Panc1 (cell line): Measurements from ENCODE around the gene COASY. TPM values are rescaled to one million over a fixed set of nuclear protein-coding genes. Genes with fewer than 3 reads are reported as not detected.

Experiments
- ATAC-seq: fragments of 200-7000 bp; cut with Tn5 transposase; 2 replicates; pipeline ENCODE4 v1.9.1; 2020; ENCODE audit warnings: mild to moderate bottlenecking, moderate library complexity
- BruUV-seq: library from RNA; stranded (reverse); fragments of 400-500 nt; replicated peaks from 2 replicates; lab custom pipeline; 2021; lab: Mats Ljungman, UMichigan
- CTCF ChIA-PET: fragments of 300-600 bp; sonication (Branson Sonifier 250); formaldehyde crosslinking; loops from one replicate; lab custom pipeline; 2022; ENCODE audit warnings: antibody characterized with exemption; lab: Charles Lee
- POLR2A ChIA-PET: fragments of 300-600 bp; sonication (Branson Sonifier 250); formaldehyde crosslinking; loops from one replicate; lab custom pipeline; 2022; ENCODE audit warnings: antibody characterized with exemption; lab: Charles Lee
- DNase-seq: peaks from one replicate; pipeline ENCODE4 v3.0.0-alpha.2; 2010; ENCODE audit warnings: low read depth, low spot score
- H3K27ac ChIP-seq: 2 replicates; pipeline ENCODE4 v1.5.1; 2011; ENCODE audit warnings: mild to moderate bottlenecking, low read length, inconsistent platforms
- H3K27me3 ChIP-seq: fragments of 200-500 bp; sonication (Bioruptor generic); 2 replicates; pipeline ENCODE4 v1.6.0; 2014; ENCODE audit warnings: low read length, inconsistent platforms; ENCODE audit not compliant: control insufficient read depth, insufficient read depth
- H3K36me3 ChIP-seq: fragments of 200-500 bp; sonication (Bioruptor generic); 2 replicates; pipeline ENCODE4 v1.5.1; 2014; ENCODE audit warnings: inconsistent platforms, mild to moderate bottlenecking, low read length, moderate library complexity; ENCODE audit not compliant: control insufficient read depth, insufficient read depth
- H3K4me1 ChIP-seq: 2 replicates; pipeline ENCODE4 v1.5.1; 2011; ENCODE audit warnings: inconsistent platforms, mild to moderate bottlenecking, low read length, moderate library complexity; ENCODE audit not compliant: control insufficient read depth, insufficient read depth
- H3K4me3 ChIP-seq, 2 experiments: 2 replicates each; pipeline ENCODE4 v1.5.1; 2011 to 2012; ENCODE audit warnings: low read depth in 2 of 2, low read length in 2 of 2, mild to moderate bottlenecking in 2 of 2, inconsistent platforms in 1 of 2, moderate library complexity in 1 of 2
- H3K9me3 ChIP-seq: fragments of 200-500 bp; sonication (Bioruptor generic); 2 replicates; pipeline ENCODE4 v1.5.1; 2014; ENCODE audit warnings: low read depth, mild to moderate bottlenecking, inconsistent platforms, low read length, moderate library complexity; ENCODE audit not compliant: control insufficient read depth, insufficient read depth
- CTCF ChIP-seq: fragments of 450-650 bp; IDR thresholded peaks from 2 replicates; pipeline ENCODE4 v1.5.1; 2017; ENCODE audit warnings: mild to moderate bottlenecking
- POLR2AphosphoS5 ChIP-seq: IDR thresholded peaks from 2 replicates; pipeline ENCODE4 v1.6.1; 2012; ENCODE audit warnings: mild to moderate bottlenecking, low read depth, low read length, moderate library complexity
- REST ChIP-seq, 2 experiments: IDR thresholded peaks; 2 replicates each; pipeline ENCODE4 v1.6.1; 2011 to 2012; ENCODE audit warnings: low read depth in 2 of 2, control low read depth in 1 of 2, low read length in 1 of 2, mild to moderate bottlenecking in 1 of 2, moderate library complexity in 1 of 2; ENCODE audit not compliant: insufficient read depth in 1 of 2
- SIN3A ChIP-seq: IDR thresholded peaks from 2 replicates; pipeline ENCODE4 v1.6.1; 2012; ENCODE audit warnings: low read depth, mild to moderate bottlenecking, low read length, moderate library complexity, borderline replicate concordance; ENCODE audit not compliant: insufficient read depth
- TCF7L2 ChIP-seq: IDR thresholded peaks from 2 replicates; pipeline ENCODE4 v1.6.1; 2011; ENCODE audit warnings: mild to moderate bottlenecking, low read depth, low read length, inconsistent platforms
- in situ Hi-C: cut with HindIII; loops from 2 replicates; pipeline ENCODE4 v1.10.0; 2016; ENCODE audit warnings: low sequenced_read_pairs, low pct_unique_long_range_greater_than_20kb
- intact Hi-C: fragments of 100-400 bp; cut with micrococcal nuclease; formaldehyde crosslinking; loops from one replicate; pipeline ENCODE4 v1.10.0; 2022; ENCODE audit not compliant: unreplicated experiment
- total RNA-seq: library from RNA; stranded (reverse); gene quantifications from one replicate; pipeline ENCODE4 v1.2.1, GENCODE V29; 2021; ENCODE audit not compliant: unreplicated experiment

Gene COASY
- total RNA-seq, 1 experiment from 2014 or later, result 76.7 TPM

- BruUV-seq, result no TSS peak
- Histone ChIP-seq H3K9me3 (no peaks in the 10 kb centered on the region), H3K27me3 (no peaks in the 10 kb centered on the region), H3K27ac (peak overlapping the region; percentile 81), H3K4me1 (peaks cover 29% of the 10 kb centered on the region), H3K36me3 (peaks cover 7% of the 10 kb centered on the region), H3K4me3 (peak overlapping the region; percentile 20 to 72; a peak in 3 of 4 replicates)
- DNase-seq (no peak), ATAC-seq (peak; percentile 24)
- POLR2A ChIA-PET, result no interaction called here
- no peak for TF ChIP-seq POLR2AphosphoS5
- no peak for TF ChIP-seq CTCF
- TF ChIP-seq REST (IDR thresholded peaks at IDR 0.05; ENCODE audit: insufficient read depth in 1 of 2, low read depth in 2 of 2, low read length in 1 of 2), result no peak
- no peak for TF ChIP-seq SIN3A
- no peak for TF ChIP-seq TCF7L2
- in situ Hi-C loops (no loop called here), intact Hi-C loops (no loop called here)
- CTCF ChIA-PET, result no interaction called here
These were observed 4.4 kb downstream of the COASY start for GRCh38 chr17:42566215-42566882.

- BruUV-seq, result TSS peak; percentile 21
- no peaks in the 10 kb centered on the region for H3K27me3 ChIP-seq
- peaks cover 36% of the 10 kb centered on the region for H3K4me1 ChIP-seq
- in situ Hi-C loops, result no loop called here
- intact Hi-C loops, result no loop called here
- peaks cover 8% of the 10 kb centered on the region for H3K36me3 ChIP-seq
- DNase-seq (no peak), ATAC-seq (peak; percentile 75)
- CTCF ChIA-PET, result interaction anchor here (0.7 kb wide), 1 partner anchor 113 kb away, joined by 4 read pairs; no protein-coding TSS in a partner anchor
- TF ChIP-seq POLR2AphosphoS5, result peak; percentile 71
- TF ChIP-seq SIN3A, result 0 out of 2 replicates have a peak, but pooled peaks have one; percentile 30
- no peak for TF ChIP-seq TCF7L2
- H3K27ac ChIP-seq, result peak within 1 kb of the TSS; percentile 84
- H3K9me3 ChIP-seq, result no peaks in the 10 kb centered on the region
- H3K4me3 ChIP-seq, result peak within 1 kb of the TSS; percentile 62 to 72
- POLR2A ChIA-PET, result no interaction called here
These were observed 5.1 kb downstream of the COASY start, which contains the start of gene MLX for GRCh38 chr17:42566883-42567573. TSS of gene MLX (plus strand) at chr17:42567100. CDS start at chr17:42567125, 25 bp downstream.
